ENCODE data around the gene BCAP29.

- TF ChIP-seq BCL11A (IDR thresholded peaks at IDR 0.05; ENCODE audit: low read depth in 2 of 2, low read length in 2 of 2): no peak
- TF ChIP-seq EZH2 (IDR thresholded peaks at IDR 0.05; ENCODE audit: low read depth, low read length, severe bottlenecking): no peak
- no peak for TF ChIP-seq POLR2A (IDR thresholded peaks at IDR 0.05; ENCODE audit: control extremely low read depth in 1 of 2, low read depth in 2 of 2, low read length in 2 of 2)
- TF ChIP-seq, protein P1, sequence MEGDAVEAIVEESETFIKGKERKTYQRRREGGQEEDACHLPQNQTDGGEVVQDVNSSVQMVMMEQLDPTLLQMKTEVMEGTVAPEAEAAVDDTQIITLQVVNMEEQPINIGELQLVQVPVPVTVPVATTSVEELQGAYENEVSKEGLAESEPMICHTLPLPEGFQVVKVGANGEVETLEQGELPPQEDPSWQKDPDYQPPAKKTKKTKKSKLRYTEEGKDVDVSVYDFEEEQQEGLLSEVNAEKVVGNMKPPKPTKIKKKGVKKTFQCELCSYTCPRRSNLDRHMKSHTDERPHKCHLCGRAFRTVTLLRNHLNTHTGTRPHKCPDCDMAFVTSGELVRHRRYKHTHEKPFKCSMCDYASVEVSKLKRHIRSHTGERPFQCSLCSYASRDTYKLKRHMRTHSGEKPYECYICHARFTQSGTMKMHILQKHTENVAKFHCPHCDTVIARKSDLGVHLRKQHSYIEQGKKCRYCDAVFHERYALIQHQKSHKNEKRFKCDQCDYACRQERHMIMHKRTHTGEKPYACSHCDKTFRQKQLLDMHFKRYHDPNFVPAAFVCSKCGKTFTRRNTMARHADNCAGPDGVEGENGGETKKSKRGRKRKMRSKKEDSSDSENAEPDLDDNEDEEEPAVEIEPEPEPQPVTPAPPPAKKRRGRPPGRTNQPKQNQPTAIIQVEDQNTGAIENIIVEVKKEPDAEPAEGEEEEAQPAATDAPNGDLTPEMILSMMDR (IDR thresholded peaks at IDR 0.05; ENCODE audit: control extremely low read depth in 1 of 3, insufficient read depth in 1 of 3, low read depth in 1 of 3, low read length in 3 of 3): no peak
- no peak for TF ChIP-seq ZNF274 (IDR thresholded peaks at IDR 0.05; ENCODE audit: borderline replicate concordance, extremely low read depth, low read length)
- TF ChIP-seq MAX (IDR thresholded peaks at IDR 0.05): no peak
- no peak for TF ChIP-seq TBP (IDR thresholded peaks at IDR 0.05; ENCODE audit: low read depth, low read length)
- TF ChIP-seq TAF1 (IDR thresholded peaks at IDR 0.05; ENCODE audit: low read depth, low read length): no peak
- TF ChIP-seq CEBPB (IDR thresholded peaks at IDR 0.05; ENCODE audit: low read depth, low read length): no peak
- no peak for TF ChIP-seq E2F6 (IDR thresholded peaks at IDR 0.05)
- TF ChIP-seq SUZ12 (IDR thresholded peaks at IDR 0.05; ENCODE audit: low read length): no peak
- TF ChIP-seq JUN (IDR thresholded peaks at IDR 0.05; ENCODE audit: low read depth, low read length): no peak
- TF ChIP-seq NRF1 (IDR thresholded peaks at IDR 0.05; ENCODE audit: low read depth, low read length): no peak
- no peak for TF ChIP-seq CHD2 (IDR thresholded peaks at IDR 0.05; ENCODE audit: low read length)
These were observed 79.6 kb downstream of the BCAP29 start for GRCh38 chr7:107659666-107660065.

Data from H1 (cell line).